GM21515 (cell line): Measurements from ENCODE around the gene LRP1B.

Experiments
- ATAC-seq: cut with Tn5 transposase; IDR thresholded peaks from one replicate; pipeline ENCODE4 v1.9.1; 2021; ENCODE audit not compliant: unreplicated experiment

The LRP1B gene

GRCh38 chr2:141362311-141362710, 768.5 kb downstream of the LRP1B start:
- ATAC-seq: no peak

- ATAC-seq: no peak
Measured at GRCh38 chr2:141348481-141348880, 782.3 kb downstream of the LRP1B start.

GRCh38 chr2:141341444-141341843, 789.4 kb downstream of the LRP1B start:
- ATAC-seq: no peak

- ATAC-seq: no peak
Measured at GRCh38 chr2:141331127-141331526, 799.7 kb downstream of the LRP1B start.

- ATAC-seq: no peak
Measured at GRCh38 chr2:141329964-141330363, 800.9 kb downstream of the LRP1B start.

GRCh38 chr2:141323571-141323970, 807.2 kb downstream of the LRP1B start:
- ATAC-seq: no peak

GRCh38 chr2:141317986-141318385, 812.8 kb downstream of the LRP1B start:
- no peak for ATAC-seq

GRCh38 chr2:141316606-141317005, 814.2 kb downstream of the LRP1B start:
- no peak for ATAC-seq

GRCh38 chr2:141316103-141316502, 814.7 kb downstream of the LRP1B start:
- no peak for ATAC-seq

GRCh38 chr2:141313972-141314371, 816.8 kb downstream of the LRP1B start:
- ATAC-seq: no peak

GRCh38 chr2:141311430-141311829, 819.4 kb downstream of the LRP1B start:
- ATAC-seq: no peak

- no peak for ATAC-seq
Measured at GRCh38 chr2:141306368-141306767, 824.4 kb downstream of the LRP1B start.

- no peak for ATAC-seq
Measured at GRCh38 chr2:141301551-141301950, 829.3 kb downstream of the LRP1B start.

- ATAC-seq: no peak
Measured at GRCh38 chr2:141280037-141280436, 850.8 kb downstream of the LRP1B start.

- ATAC-seq: no peak
Measured at GRCh38 chr2:141271346-141271745, 859.5 kb downstream of the LRP1B start.

- no peak for ATAC-seq
Measured at GRCh38 chr2:141264848-141265247, 866.0 kb downstream of the LRP1B start.

GRCh38 chr2:141260911-141261310, 869.9 kb downstream of the LRP1B start:
- ATAC-seq: no peak

GRCh38 chr2:141259683-141260082, 871.1 kb downstream of the LRP1B start:
- no peak for ATAC-seq

- ATAC-seq: no peak
Measured at GRCh38 chr2:141242008-141242407, 888.8 kb downstream of the LRP1B start.

- no peak for ATAC-seq
Measured at GRCh38 chr2:141226560-141226959, 904.3 kb downstream of the LRP1B start.

- ATAC-seq: no peak
Measured at GRCh38 chr2:141207036-141207385, 923.8 kb downstream of the LRP1B start.

- ATAC-seq: no peak
Measured at GRCh38 chr2:141201016-141201565, 929.7 kb downstream of the LRP1B start.

- no peak for ATAC-seq
Measured at GRCh38 chr2:141200191-141200590, 930.6 kb downstream of the LRP1B start.

GRCh38 chr2:141199711-141200110, 931.1 kb downstream of the LRP1B start:
- no peak for ATAC-seq
